ENCODE measurements around the gene GPR153.

GRCh38 chr1:6206520-6206855 lies 54.4 kb downstream of the GPR153 start:
- TF ChIP-seq CTCF (IDR thresholded peaks at IDR 0.05; ENCODE audit: low read length) (no peak), EZH2 (IDR thresholded peaks at IDR 0.05; ENCODE audit: borderline replicate concordance, low read length) (no peak)
